ENCODE results near the gene SORL1. TPM values are rescaled to one million over a fixed set of nuclear protein-coding genes. Genes with fewer than 3 reads are reported as not detected.

Gene SORL1
- total RNA-seq, 1 donor from 2014 or later: 13.8 TPM

GRCh38 chr11:121681550-121682268 is 229.6 kb downstream of the SORL1 start:
- peaks cover 3% of the 10 kb centered on the region for H3K9me3 Mint-ChIP-seq
- H3K4me3 Mint-ChIP-seq: no peak overlapping the region
- TF ChIP-seq, protein P1, sequence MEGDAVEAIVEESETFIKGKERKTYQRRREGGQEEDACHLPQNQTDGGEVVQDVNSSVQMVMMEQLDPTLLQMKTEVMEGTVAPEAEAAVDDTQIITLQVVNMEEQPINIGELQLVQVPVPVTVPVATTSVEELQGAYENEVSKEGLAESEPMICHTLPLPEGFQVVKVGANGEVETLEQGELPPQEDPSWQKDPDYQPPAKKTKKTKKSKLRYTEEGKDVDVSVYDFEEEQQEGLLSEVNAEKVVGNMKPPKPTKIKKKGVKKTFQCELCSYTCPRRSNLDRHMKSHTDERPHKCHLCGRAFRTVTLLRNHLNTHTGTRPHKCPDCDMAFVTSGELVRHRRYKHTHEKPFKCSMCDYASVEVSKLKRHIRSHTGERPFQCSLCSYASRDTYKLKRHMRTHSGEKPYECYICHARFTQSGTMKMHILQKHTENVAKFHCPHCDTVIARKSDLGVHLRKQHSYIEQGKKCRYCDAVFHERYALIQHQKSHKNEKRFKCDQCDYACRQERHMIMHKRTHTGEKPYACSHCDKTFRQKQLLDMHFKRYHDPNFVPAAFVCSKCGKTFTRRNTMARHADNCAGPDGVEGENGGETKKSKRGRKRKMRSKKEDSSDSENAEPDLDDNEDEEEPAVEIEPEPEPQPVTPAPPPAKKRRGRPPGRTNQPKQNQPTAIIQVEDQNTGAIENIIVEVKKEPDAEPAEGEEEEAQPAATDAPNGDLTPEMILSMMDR (conservative IDR thresholded peaks at IDR 0.05): no peak
- no peaks in the 10 kb centered on the region for H3K27me3 Mint-ChIP-seq (ENCODE audit: low read depth)
- DNase-seq (ENCODE audit: low read depth, low spot score): no peak
- H3K36me3 Mint-ChIP-seq (ENCODE audit: low read depth): no peaks in the 10 kb centered on the region
- no peaks in the 10 kb centered on the region for H3K4me1 Mint-ChIP-seq
- no peak overlapping the region for H3K27ac Mint-ChIP-seq (ENCODE audit: unreplicated experiment)

Other genes starting within 250 kb of the SORL1 start
- gene SC5D, start 159.5 kb upstream of the SORL1 start, total RNA-seq: 76.4 and 81.1 TPM in 2 replicates

Measured in neural crest cell (in vitro differentiated cells).